ENCODE results near the gene DTWD2. TPM values are rescaled to one million over a fixed set of nuclear protein-coding genes. Genes with fewer than 3 reads are reported as not detected.
"Not testable (repeated sequence)": the region's sequence is repeated elsewhere in the genome, so short reads cannot be mapped to it uniquely, and the experiment has no call there.

DTWD2 gene
- total RNA-seq, 2 donors from 2014 or later: 7.4 to 13.1 TPM

GRCh38 chr5:119010206-119010605 is 21.9 kb upstream of the DTWD2 start:
- Histone ChIP-seq H3K9me3 (no peaks in the 10 kb centered on the region), H3K36me3 (no peaks in the 10 kb centered on the region), H3K4me3 (no peak overlapping the region), H3K27ac (no peak overlapping the region), H3K4me1 (no peaks in the 10 kb centered on the region), H3K27me3 (no peaks in the 10 kb centered on the region)
- TF ChIP-seq, protein P1, sequence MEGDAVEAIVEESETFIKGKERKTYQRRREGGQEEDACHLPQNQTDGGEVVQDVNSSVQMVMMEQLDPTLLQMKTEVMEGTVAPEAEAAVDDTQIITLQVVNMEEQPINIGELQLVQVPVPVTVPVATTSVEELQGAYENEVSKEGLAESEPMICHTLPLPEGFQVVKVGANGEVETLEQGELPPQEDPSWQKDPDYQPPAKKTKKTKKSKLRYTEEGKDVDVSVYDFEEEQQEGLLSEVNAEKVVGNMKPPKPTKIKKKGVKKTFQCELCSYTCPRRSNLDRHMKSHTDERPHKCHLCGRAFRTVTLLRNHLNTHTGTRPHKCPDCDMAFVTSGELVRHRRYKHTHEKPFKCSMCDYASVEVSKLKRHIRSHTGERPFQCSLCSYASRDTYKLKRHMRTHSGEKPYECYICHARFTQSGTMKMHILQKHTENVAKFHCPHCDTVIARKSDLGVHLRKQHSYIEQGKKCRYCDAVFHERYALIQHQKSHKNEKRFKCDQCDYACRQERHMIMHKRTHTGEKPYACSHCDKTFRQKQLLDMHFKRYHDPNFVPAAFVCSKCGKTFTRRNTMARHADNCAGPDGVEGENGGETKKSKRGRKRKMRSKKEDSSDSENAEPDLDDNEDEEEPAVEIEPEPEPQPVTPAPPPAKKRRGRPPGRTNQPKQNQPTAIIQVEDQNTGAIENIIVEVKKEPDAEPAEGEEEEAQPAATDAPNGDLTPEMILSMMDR (IDR thresholded peaks at IDR 0.05): no peak
- no peak for DNase-seq (ENCODE audit: low spot score)

DNA sequence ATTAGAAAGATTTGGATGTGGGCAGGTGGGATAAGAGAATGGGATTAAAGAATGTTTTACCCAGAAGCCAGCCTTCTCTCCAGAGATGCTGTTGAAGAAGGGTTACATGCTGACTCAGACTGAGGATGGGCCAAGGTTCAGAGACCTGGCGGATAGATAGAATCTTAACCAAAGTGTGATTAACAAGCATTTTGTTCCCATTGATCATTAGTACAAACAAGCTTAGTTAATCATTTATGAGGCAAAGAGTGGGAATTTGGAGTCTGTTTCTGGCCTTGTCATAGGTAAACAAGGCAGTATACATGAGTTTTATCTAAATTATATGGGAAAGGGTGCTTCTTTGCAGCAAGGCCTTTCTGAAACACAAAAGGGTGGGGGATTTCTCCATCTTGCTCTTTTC is 20.8 kb upstream of the DTWD2 start:
- Histone ChIP-seq H3K27me3 (no peaks in the 10 kb centered on the region), H3K4me1 (no peaks in the 10 kb centered on the region), H3K27ac (no peak overlapping the region), H3K36me3 (no peaks in the 10 kb centered on the region), H3K9me3 (no peaks in the 10 kb centered on the region), H3K4me3 (no peak overlapping the region)
- TF ChIP-seq, protein P1 (IDR thresholded peaks at IDR 0.05): no peak
- DNase-seq (ENCODE audit: low spot score): no peak

GRCh38 chr5:118999696-119000095 is 11.3 kb upstream of the DTWD2 start:
- no peak overlapping the region for H3K4me3 ChIP-seq
- TF ChIP-seq, protein P1 (IDR thresholded peaks at IDR 0.05): no peak
- peaks cover 0 to 17% of the 10 kb centered on the region in 2 donors for H3K9me3 ChIP-seq
- H3K27me3 ChIP-seq: no peaks in the 10 kb centered on the region
- no peaks in the 10 kb centered on the region for H3K4me1 ChIP-seq
- no peaks in the 10 kb centered on the region for H3K36me3 ChIP-seq
- no peak for DNase-seq (ENCODE audit: low spot score)
- H3K27ac ChIP-seq: no peak overlapping the region

DNA sequence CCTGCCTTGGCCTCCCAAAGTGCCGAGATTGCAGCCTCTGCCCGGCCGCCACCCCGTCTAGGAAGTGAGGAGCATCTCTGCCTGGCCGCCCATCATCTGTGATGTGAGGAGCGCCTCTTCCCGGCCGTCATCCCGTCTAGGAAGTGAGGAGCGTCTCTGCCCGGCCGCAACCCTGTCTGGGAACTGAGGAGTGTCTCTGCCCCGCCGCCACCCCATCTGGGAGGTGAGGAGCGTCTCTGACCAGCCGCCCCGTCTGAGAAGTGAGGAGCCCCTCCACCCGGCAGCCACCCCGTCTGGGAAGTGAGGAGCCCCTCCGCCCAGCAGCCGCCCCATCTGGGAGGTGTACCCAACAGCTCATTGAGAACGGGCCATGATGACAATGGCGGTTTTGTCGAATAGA is 10.5 kb upstream of the DTWD2 start:
- not testable (repeated sequence) for H3K27me3 ChIP-seq; DNase-seq (ENCODE audit: low spot score); H3K4me3 ChIP-seq; H3K36me3 ChIP-seq; H3K27ac ChIP-seq; H3K4me1 ChIP-seq
- peaks cover 0 to 17% of the 10 kb centered on the region in 2 donors for H3K9me3 ChIP-seq

DNA sequence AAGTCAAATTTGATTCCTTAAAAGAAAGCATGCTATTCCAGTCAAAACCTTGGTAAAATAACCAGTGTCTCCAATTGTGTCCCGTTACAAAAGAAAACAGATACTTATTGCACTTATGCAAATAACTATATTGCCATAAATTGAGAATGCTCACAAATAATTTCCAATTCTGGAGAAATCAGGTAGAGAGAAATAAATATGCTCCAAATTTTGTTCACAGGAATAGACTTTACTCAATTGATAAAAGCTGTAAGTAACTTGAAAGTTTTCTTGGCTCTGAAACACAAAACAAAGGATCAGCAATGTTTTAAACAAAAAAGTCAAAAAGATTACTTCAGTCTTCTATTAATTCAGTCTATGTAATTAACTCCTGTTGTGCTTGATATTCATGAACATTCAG is 7.8 kb upstream of the DTWD2 start:
- Histone ChIP-seq H3K36me3 (no peaks in the 10 kb centered on the region), H3K4me1 (no peaks in the 10 kb centered on the region), H3K27ac (no peak overlapping the region), H3K4me3 (no peak overlapping the region), H3K27me3 (no peaks in the 10 kb centered on the region), H3K9me3 (peaks cover 0 to 17% of the 10 kb centered on the region in 2 donors)
- TF ChIP-seq, protein P1 (IDR thresholded peaks at IDR 0.05): no peak
- DNase-seq (ENCODE audit: low spot score): no peak

DNA sequence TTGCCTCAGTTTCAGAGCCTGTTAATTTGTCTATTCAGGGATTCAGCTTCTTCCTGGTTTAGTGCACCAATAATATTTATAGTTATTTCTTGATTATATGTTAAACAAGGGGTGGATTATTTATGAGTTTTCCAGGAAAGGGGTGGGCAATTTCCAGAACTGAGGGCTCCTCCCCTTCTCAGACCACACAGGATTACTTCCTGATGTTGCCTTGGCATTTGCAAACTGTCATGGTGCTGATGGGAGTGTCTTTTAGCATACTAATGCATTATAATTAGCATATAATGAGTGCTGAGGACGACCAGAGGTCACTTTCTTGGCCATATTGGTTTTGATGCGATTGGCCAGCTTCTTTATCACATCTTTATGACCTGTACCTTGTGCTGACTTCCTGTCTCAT is 6.2 kb upstream of the DTWD2 start:
- Histone ChIP-seq H3K36me3 (no peaks in the 10 kb centered on the region), H3K27me3 (no peaks in the 10 kb centered on the region), H3K4me1 (no peaks in the 10 kb centered on the region), H3K27ac (no peak overlapping the region), H3K4me3 (no peak overlapping the region), H3K9me3 (peaks cover 0 to 11% of the 10 kb centered on the region in 2 donors)
- TF ChIP-seq, protein P1 (IDR thresholded peaks at IDR 0.05): no peak
- no peak for DNase-seq (ENCODE audit: low spot score)

DNA sequence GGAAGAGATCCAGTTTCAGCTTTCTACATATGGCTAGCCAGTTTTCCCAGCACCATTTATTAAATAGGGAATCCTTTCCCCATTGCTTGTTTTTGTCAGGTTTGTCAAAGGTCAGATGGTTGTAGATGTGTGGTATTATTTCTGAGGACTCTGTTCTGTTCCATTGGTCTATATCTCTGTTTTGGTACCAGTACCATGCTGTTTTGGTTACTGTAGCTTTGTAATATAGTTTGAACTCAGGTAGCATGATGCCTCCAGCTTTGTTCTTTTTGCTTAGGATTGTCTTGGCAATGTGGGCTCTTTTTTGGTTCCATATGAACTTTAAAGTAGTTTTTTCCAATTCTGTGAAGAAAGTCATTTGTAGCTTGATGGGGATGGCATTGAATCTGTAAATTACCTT is 4.8 kb upstream of the DTWD2 start:
- H3K9me3 ChIP-seq: peaks cover 0 to 11% of the 10 kb centered on the region in 2 donors
- H3K4me3 ChIP-seq; H3K4me1 ChIP-seq; H3K36me3 ChIP-seq; DNase-seq (ENCODE audit: low spot score); H3K27me3 ChIP-seq; H3K27ac ChIP-seq: not testable (repeated sequence)

DNA sequence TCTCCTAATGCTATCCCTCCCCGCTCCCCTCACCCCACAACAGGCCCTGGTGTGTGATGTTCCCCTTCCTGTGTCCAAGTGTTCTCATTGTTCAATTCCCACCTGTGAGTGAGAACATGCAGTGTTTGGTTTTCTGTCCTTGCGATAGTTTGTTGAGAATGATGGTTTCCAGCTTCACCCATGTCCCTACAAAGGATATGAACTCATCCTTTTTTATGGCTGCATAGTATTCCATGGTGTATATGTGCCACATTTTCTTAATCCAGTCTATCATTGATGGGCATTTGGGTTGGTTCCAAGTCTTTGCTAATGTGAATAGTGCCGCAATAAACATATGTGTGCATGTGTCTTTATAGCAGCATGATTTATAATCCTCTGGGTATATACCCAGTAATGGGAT is 3.7 kb upstream of the DTWD2 start:
- H3K9me3 ChIP-seq: peaks cover 0 to 11% of the 10 kb centered on the region in 2 donors
- not testable (repeated sequence) for H3K36me3 ChIP-seq; H3K4me3 ChIP-seq; H3K27ac ChIP-seq; DNase-seq (ENCODE audit: low spot score); H3K27me3 ChIP-seq; H3K4me1 ChIP-seq

All from right atrium auricular region (tissue), 2 donors.